ENCODE results near the gene MOBP. TPM values are rescaled to one million over a fixed set of nuclear protein-coding genes. Genes with fewer than 3 reads are reported as not detected.

MOBP gene
- total and polyA plus RNA-seq, 11 donors: 0.17 TPM; not detected in 10

- Histone ChIP-seq H3K4me3 (no peak overlapping the region), H3K9me3 (peaks cover 0 to 19% (median 8%) of the 10 kb centered on the region in 12 donors), H3K27me3 (no peaks in the 10 kb centered on the region), H3K36me3 (no peaks in the 10 kb centered on the region), H3K4me1 (no peaks in the 10 kb centered on the region), H3K27ac (no peak overlapping the region)
- 83 to 92% (median 88%) methylated on average over 1 of the region's 1 CpG for WGBS, 4 donors
- no peak for TF ChIP-seq POLR2A (IDR thresholded peaks at IDR 0.05)
- no peak for TF ChIP-seq CTCF (IDR thresholded peaks at IDR 0.05)
- DNase-seq (no peak), ATAC-seq (no peak)
- intact Hi-C loops (cut with DNase I): no loop called here
Measured at GRCh38 chr3:39478226-39478625, 10.7 kb downstream of the MOBP start.

- Histone ChIP-seq H3K27me3 (no peaks in the 10 kb centered on the region), H3K4me1 (no peaks in the 10 kb centered on the region), H3K4me3 (no peak overlapping the region), H3K36me3 (no peaks in the 10 kb centered on the region), H3K27ac (no peak overlapping the region), H3K9me3 (peaks cover 0 to 19% (median 8%) of the 10 kb centered on the region in 12 donors)
- ATAC-seq (no peak), DNase-seq (no peak)
- 69 to 70% (median 70%) methylated on average over 7 of the region's 7 CpGs for WGBS, 4 donors
- TF ChIP-seq POLR2A (IDR thresholded peaks at IDR 0.05) (no peak), CTCF (IDR thresholded peaks at IDR 0.05) (no peak)
- intact Hi-C loops (cut with DNase I): no loop called here
Measured at GRCh38 chr3:39479701-39480414, 12.4 kb downstream of the MOBP start.

GRCh38 chr3:39485547-39485946 is 18.1 kb downstream of the MOBP start:
- no peaks in the 10 kb centered on the region for H3K27me3 ChIP-seq
- H3K27ac ChIP-seq: no peak overlapping the region
- ATAC-seq (no peak), DNase-seq (no peak)
- peaks cover 0 to 7% (median 0%) of the 10 kb centered on the region in 12 donors for H3K9me3 ChIP-seq
- TF ChIP-seq POLR2A (IDR thresholded peaks at IDR 0.05): no peak
- no peak for TF ChIP-seq CTCF (IDR thresholded peaks at IDR 0.05)
- H3K4me1 ChIP-seq: peaks cover 0 to 5% (median 0%) of the 10 kb centered on the region in 12 donors
- 80 to 89% (median 87%) methylated on average over 8 of the region's 8 CpGs for WGBS, 4 donors
- H3K4me3 ChIP-seq: no peak overlapping the region
- intact Hi-C loops (cut with DNase I): no loop called here
- no peaks in the 10 kb centered on the region for H3K36me3 ChIP-seq

- 67 to 85% (median 79%) methylated on average over 3 of the region's 3 CpGs for WGBS, 4 donors
- Histone ChIP-seq H3K9me3 (peaks cover 0 to 7% (median 0%) of the 10 kb centered on the region in 12 donors), H3K27me3 (peaks cover 0 to 6% (median 0%) of the 10 kb centered on the region in 9 donors), H3K4me1 (no peaks in the 10 kb centered on the region), H3K27ac (no peak overlapping the region), H3K4me3 (no peak overlapping the region), H3K36me3 (no peaks in the 10 kb centered on the region)
- ATAC-seq (no peak), DNase-seq (no peak)
- no peak for TF ChIP-seq CTCF (IDR thresholded peaks at IDR 0.05)
- TF ChIP-seq POLR2A (IDR thresholded peaks at IDR 0.05): no peak
- intact Hi-C loops (cut with DNase I): loop anchor here in 1 of 10 donors (10.0 kb wide), 1 partner anchor 46 kb away; no protein-coding TSS in a partner anchor
Measured at GRCh38 chr3:39491014-39491413, 23.5 kb downstream of the MOBP start.

Measured in heart left ventricle (tissue), 16 donors.